SIG-M5 treated with dmso at 0.1 percent for 504 hours (cell line): ENCODE measurements around the gene FAM168A.

ENCODE experiments used
- DNase-seq: peaks from one replicate; lab custom pipeline; 2025; ENCODE audit not compliant: unreplicated experiment; lab: John Stamatoyannopoulos, UW

FAM168A gene

GRCh38 chr11:73355109-73355508, 242.8 kb downstream of the FAM168A start:
- no peak for DNase-seq

- no peak for DNase-seq
Observed at GRCh38 chr11:73353422-73353821, 244.5 kb downstream of the FAM168A start.

- DNase-seq: peak; percentile 66
Observed at GRCh38 chr11:73350908-73351636, 246.8 kb downstream of the FAM168A start.
